Astrocyte (in vitro differentiated cells and primary cell): ENCODE results near the gene LRFN5. TPM values are rescaled to one million over a fixed set of nuclear protein-coding genes. Genes with fewer than 3 reads are reported as not detected.

Experiments
- DNase-seq: peaks from one replicate; pipeline ENCODE4 v3.0.0-alpha.2; 2010; ENCODE audit warnings: low read depth
- FAIRE-seq: peaks from 2 replicates; lab custom pipeline; 2011; peaks lifted over from hg19 to GRCh38; lab: Jason Lieb, UNC
- H2AFZ ChIP-seq: 2 replicates; pipeline ENCODE4 v1.6.0; 2012; ENCODE audit warnings: low read depth, low read length, inconsistent platforms
- H3K27ac ChIP-seq: 2 replicates; pipeline ENCODE4 v1.5.1; 2011; ENCODE audit warnings: low read depth, low read length, inconsistent platforms
- H3K27me3 ChIP-seq: 2 replicates; pipeline ENCODE4 v1.6.0; 2011; ENCODE audit warnings: low read length, inconsistent platforms; ENCODE audit not compliant: insufficient read depth
- H3K36me3 ChIP-seq: 2 replicates; pipeline ENCODE4 v1.5.1; 2011; ENCODE audit warnings: low read length, inconsistent platforms; ENCODE audit not compliant: insufficient read depth
- H3K4me1 ChIP-seq: 2 replicates; pipeline ENCODE4 v1.5.1; 2011; ENCODE audit warnings: low read length, inconsistent platforms; ENCODE audit not compliant: insufficient read depth
- H3K4me2 ChIP-seq: 2 replicates; pipeline ENCODE4 v1.6.0; 2012; ENCODE audit warnings: low read length, inconsistent platforms
- H3K4me3 ChIP-seq: 2 replicates; pipeline ENCODE4 v1.5.1; 2011; ENCODE audit warnings: low read depth, mild to moderate bottlenecking, low read length, inconsistent platforms; ENCODE audit not compliant: insufficient read depth
- H3K79me2 ChIP-seq: 2 replicates; pipeline ENCODE4 v1.6.0; 2012; ENCODE audit warnings: mild to moderate bottlenecking, low read length, inconsistent platforms; ENCODE audit not compliant: insufficient read depth
- H3K9ac ChIP-seq: 2 replicates; pipeline ENCODE4 v1.6.0; 2012; ENCODE audit warnings: mild to moderate bottlenecking, low read length, inconsistent platforms
- H3K9me3 ChIP-seq: 2 replicates; pipeline ENCODE4 v1.5.1; 2012; ENCODE audit warnings: low read depth, mild to moderate bottlenecking, low read length, inconsistent platforms; ENCODE audit not compliant: insufficient read depth
- H4K20me1 ChIP-seq: 2 replicates; pipeline ENCODE4 v1.6.0; 2012; ENCODE audit warnings: low read length, inconsistent platforms; ENCODE audit not compliant: insufficient read depth
- H3K27ac Mint-ChIP-seq: one replicate; pipeline ENCODE4 v1.8.0; 2021; ENCODE audit warnings: mild to moderate bottlenecking, mixed read lengths; ENCODE audit not compliant: unreplicated experiment
- H3K27me3 Mint-ChIP-seq: one replicate; pipeline ENCODE4 v1.8.0; 2021; ENCODE audit warnings: low read depth, mixed read lengths; ENCODE audit not compliant: unreplicated experiment
- H3K36me3 Mint-ChIP-seq: one replicate; pipeline ENCODE4 v1.8.0; 2021; ENCODE audit warnings: low read depth, mixed read lengths; ENCODE audit not compliant: unreplicated experiment
- H3K4me1 Mint-ChIP-seq: one replicate; pipeline ENCODE4 v1.8.0; 2021; ENCODE audit warnings: low read depth, mixed read lengths; ENCODE audit not compliant: unreplicated experiment
- H3K4me3 Mint-ChIP-seq: one replicate; pipeline ENCODE4 v1.8.0; 2021; ENCODE audit warnings: mild to moderate bottlenecking, moderate library complexity, mixed read lengths; ENCODE audit not compliant: unreplicated experiment
- H3K9me3 Mint-ChIP-seq: one replicate; pipeline ENCODE4 v1.8.0; 2021; ENCODE audit warnings: mild to moderate bottlenecking, mixed read lengths; ENCODE audit not compliant: unreplicated experiment
- CTCF ChIP-seq: IDR thresholded peaks from 2 replicates; pipeline ENCODE4 v1.5.1; 2011; ENCODE audit warnings: low read depth, mild to moderate bottlenecking, inconsistent platforms, low read length, moderate library complexity; ENCODE audit not compliant: insufficient read depth
- EZH2 ChIP-seq: IDR thresholded peaks from 2 replicates; pipeline ENCODE4 v1.6.1; 2012; ENCODE audit warnings: mild to moderate bottlenecking, low read length, inconsistent platforms; ENCODE audit not compliant: insufficient read depth
- total RNA-seq: library from RNA; stranded (reverse); gene quantifications from 2 replicates; pipeline ENCODE4 v1.2.1, GENCODE V29; 2021

LRFN5 gene
- total RNA-seq, 1 donor from 2014 or later = 1.5 TPM

- Histone ChIP-seq H3K27ac (no peak overlapping the region), H3K4me1 (peaks cover 5% of the 10 kb centered on the region), H3K4me3 (no peak overlapping the region), H3K9ac (no peak overlapping the region), H3K27me3 (no peaks in the 10 kb centered on the region), H3K9me3 (no peaks in the 10 kb centered on the region), H3K36me3 (no peaks in the 10 kb centered on the region), H4K20me1 (no peaks in the 10 kb centered on the region), H3K79me2 (no peaks in the 10 kb centered on the region), H3K4me2 (no peak overlapping the region), H2AFZ (no peak overlapping the region)
- Mint-ChIP-seq H3K9me3 (no peaks in the 10 kb centered on the region), H3K27me3 (no peaks in the 10 kb centered on the region), H3K36me3 (no peaks in the 10 kb centered on the region), H3K4me3 (no peak overlapping the region), H3K27ac (peak overlapping the region; percentile 58), H3K4me1 (peaks cover 15% of the 10 kb centered on the region)
- TF ChIP-seq CTCF = no peak
- no peak for TF ChIP-seq EZH2
- FAIRE-seq = no peak
- no peak for DNase-seq
Observed at GRCh38 chr14:41875116-41875515, 268.4 kb downstream of the LRFN5 start.

GRCh38 chr14:41878321-41878720 is 271.6 kb downstream of the LRFN5 start:
- Histone ChIP-seq H4K20me1 (no peaks in the 10 kb centered on the region), H3K36me3 (no peaks in the 10 kb centered on the region), H3K27ac (no peak overlapping the region), H3K4me1 (peaks cover 5% of the 10 kb centered on the region), H3K4me2 (no peak overlapping the region), H3K27me3 (no peaks in the 10 kb centered on the region), H2AFZ (no peak overlapping the region), H3K4me3 (no peak overlapping the region), H3K9ac (no peak overlapping the region), H3K9me3 (no peaks in the 10 kb centered on the region), H3K79me2 (no peaks in the 10 kb centered on the region)
- Mint-ChIP-seq H3K36me3 (no peaks in the 10 kb centered on the region), H3K4me3 (no peak overlapping the region), H3K27ac (no peak overlapping the region), H3K9me3 (no peaks in the 10 kb centered on the region), H3K4me1 (peaks cover 10% of the 10 kb centered on the region), H3K27me3 (no peaks in the 10 kb centered on the region)
- DNase-seq (no peak), FAIRE-seq (no peak)
- no peak for TF ChIP-seq EZH2
- TF ChIP-seq CTCF = no peak

- Mint-ChIP-seq H3K4me3 (no peak overlapping the region), H3K9me3 (no peaks in the 10 kb centered on the region), H3K27me3 (no peaks in the 10 kb centered on the region), H3K36me3 (no peaks in the 10 kb centered on the region), H3K27ac (no peak overlapping the region), H3K4me1 (no peaks in the 10 kb centered on the region)
- H3K79me2 ChIP-seq = no peaks in the 10 kb centered on the region
- H3K9ac ChIP-seq = no peak overlapping the region
- no peak overlapping the region for H3K27ac ChIP-seq
- no peaks in the 10 kb centered on the region for H3K36me3 ChIP-seq
- H4K20me1 ChIP-seq = no peaks in the 10 kb centered on the region
- no peak overlapping the region for H2AFZ ChIP-seq
- no peak overlapping the region for H3K4me2 ChIP-seq
- DNase-seq (no peak), FAIRE-seq (no peak)
- H3K27me3 ChIP-seq = no peaks in the 10 kb centered on the region
- no peak overlapping the region for H3K4me3 ChIP-seq
- no peaks in the 10 kb centered on the region for H3K9me3 ChIP-seq
- TF ChIP-seq CTCF = no peak
- TF ChIP-seq EZH2 = no peak
- no peaks in the 10 kb centered on the region for H3K4me1 ChIP-seq
Observed at GRCh38 chr14:41891624-41892023, 284.9 kb downstream of the LRFN5 start.
